K562 (cell line): ENCODE data around the gene KCNMB2. TPM values are rescaled to one million over a fixed set of nuclear protein-coding genes. Genes with fewer than 3 reads are reported as not detected.
"Not testable (repeated sequence)": the region's sequence is repeated elsewhere in the genome, so short reads cannot be mapped to it uniquely, and the experiment has no call there.

ENCODE experiments used
- ATF1 ChIP-seq, 2 experiments: fragments of 450-650 bp in 1 of 2; IDR thresholded peaks; 2 replicates each; pipeline ENCODE4 v1.6.1; 2016; ENCODE audit warnings: missing compliant biosample characterization in 1 of 2, missing genetic modification characterization in 1 of 2
- MNT ChIP-seq, 2 experiments: fragments of 450-650 bp; conservative IDR thresholded peaks; 2 replicates each; pipeline ENCODE4 v1.6.1; 2017; ENCODE audit warnings: mild to moderate bottlenecking in 2 of 2, moderate library complexity in 2 of 2
- NKRF ChIP-seq: fragments of 450-650 bp; IDR thresholded peaks from 2 replicates; pipeline ENCODE4 v1.6.1; 2016; ENCODE audit warnings: borderline replicate concordance
- NONO ChIP-seq, 2 experiments: fragments of 200-400 bp in 1 of 2; fragments of 450-650 bp in 1 of 2; formaldehyde crosslinking in 1 of 2; IDR thresholded peaks; 2 replicates each; pipeline ENCODE4 v1.6.1; 2017; ENCODE audit warnings: low read depth in 2 of 2, mild to moderate bottlenecking in 2 of 2, moderate library complexity in 2 of 2, low read length in 1 of 2
- ZBTB40 ChIP-seq, 2 experiments: fragments of 450-650 bp in 1 of 2; sonication (generic) in 1 of 2; formaldehyde crosslinking in 1 of 2; IDR thresholded peaks; 2 replicates each; pipeline versions ENCODE4 v1.7.1 to v1.9.0; 2016 to 2022; ENCODE audit warnings: inconsistent platforms in 1 of 2, mild to moderate bottlenecking in 1 of 2, missing genetic modification reagents in 1 of 2
- polyA plus RNA-seq, 8 experiments: library from polyadenylated mRNA; depleted of rRNA in 4 of 8; stranded (reverse) in 5 of 8; unstranded in 3 of 8; fragments of >200 nt; fragmentation: Nextera tagmentation in 2 of 8; fragmentation: Illumina TruSeq in 1 of 8; extraction: Ambion mirVana in 2 of 8; extraction: Trizol in 1 of 8; gene quantifications; 2 replicates each; pipeline versions ENCODE4 v1.2.1 to v1.2.3, GENCODE V29; 2011 to 2014; ENCODE audit warnings: inconsistent platforms in 1 of 8, missing spikeins in 1 of 8
- total RNA-seq, 7 experiments: library from RNA; depleted of rRNA in 6 of 7; stranded (reverse); fragments of >200 nt in 6 of 7; fragmentation: Illumina TruSeq in 2 of 7; extraction: Trizol in 2 of 7; gene quantifications; 2 replicates each; pipeline versions ENCODE4 v1.2.1 to v1.2.3, GENCODE V29; 2011 to 2021; ENCODE audit warnings: low replicate concordance in 1 of 7

Gene KCNMB2
- total and polyA plus RNA-seq, 9 of the 15 experiments (the other 6 are each of a cell fraction or from before 2014, with no cell fraction given) = 0.04 to 0.15 TPM; not detected in 7

- TF ChIP-seq ZBTB40 (IDR thresholded peaks at IDR 0.05) (peak; percentile 82), NKRF (peak; percentile 20; the same call in 1 of the 2 replicates), ATF1 (tag; IDR thresholded peaks at IDR 0.05) (0 out of 2 replicates have a peak, but pooled peaks have one; percentile 30), MNT (conservative IDR thresholded peaks at IDR 0.05) (peak; percentile 48 to 67), NONO (IDR thresholded peaks at IDR 0.05; ENCODE audit: low read depth in 2 of 2, low read length in 1 of 2) (0 out of 4 replicates have a peak, but pooled peaks of 1 of the 2 experiments have one; percentile 15)
- TF ChIP-seq ZBTB40, ATF1 (CRISPR knock-in tag; IDR thresholded peaks at IDR 0.05): not testable (repeated sequence)
- TF ChIP-seq, all 486 proteins: peak for 49; not testable (repeated sequence) for 437
Observed at GRCh38 chr3:178859900-178860436, 323.7 kb downstream of the KCNMB2 start (continued).
